H1 (cell line): Measurements from ENCODE around the gene TASOR2.

ENCODE experiments used
- ATF2 ChIP-seq: IDR thresholded peaks from 2 replicates; pipeline ENCODE4 v1.6.1; 2012; ENCODE audit warnings: low read length, inconsistent platforms
- CBX5 ChIP-seq: fragments of 300-800, 300-1000 bp; sonication (generic); IDR thresholded peaks from 2 replicates; pipeline ENCODE4 v1.7.1; 2016; ENCODE audit warnings: antibody characterized with exemption, low read length, low read depth
- CHD7 ChIP-seq: fragments of 300-600 bp; sonication (generic); IDR thresholded peaks from 2 replicates; pipeline ENCODE4 v1.7.1; 2012; ENCODE audit warnings: low read length, moderate library complexity, mild to moderate bottlenecking, inconsistent platforms; ENCODE audit not compliant: insufficient replicate concordance
- CTCF ChIP-seq, 3 experiments: IDR thresholded peaks; 1 replicate in 2 of 3; 2 replicates in 1 of 3; pipeline versions ENCODE4 v1.5.1 to v1.6.1; 2011; ENCODE audit warnings: low read length in 3 of 3, mild to moderate bottlenecking in 3 of 3, inconsistent platforms in 2 of 3, low read depth in 1 of 3, moderate library complexity in 1 of 3; ENCODE audit not compliant: insufficient read depth in 1 of 3; ENCODE audit errors: control extremely low read depth in 1 of 3
- FOSL1 ChIP-seq: IDR thresholded peaks from 2 replicates; pipeline ENCODE4 v1.6.1; 2011; ENCODE audit warnings: mild to moderate bottlenecking, low read depth, low read length, moderate library complexity; ENCODE audit not compliant: insufficient read depth
- MAFK ChIP-seq: IDR thresholded peaks from 2 replicates; pipeline ENCODE4 v1.6.1; 2012; ENCODE audit warnings: low read depth, mild to moderate bottlenecking, improper control_type of control experiment, low read length

DNA sequence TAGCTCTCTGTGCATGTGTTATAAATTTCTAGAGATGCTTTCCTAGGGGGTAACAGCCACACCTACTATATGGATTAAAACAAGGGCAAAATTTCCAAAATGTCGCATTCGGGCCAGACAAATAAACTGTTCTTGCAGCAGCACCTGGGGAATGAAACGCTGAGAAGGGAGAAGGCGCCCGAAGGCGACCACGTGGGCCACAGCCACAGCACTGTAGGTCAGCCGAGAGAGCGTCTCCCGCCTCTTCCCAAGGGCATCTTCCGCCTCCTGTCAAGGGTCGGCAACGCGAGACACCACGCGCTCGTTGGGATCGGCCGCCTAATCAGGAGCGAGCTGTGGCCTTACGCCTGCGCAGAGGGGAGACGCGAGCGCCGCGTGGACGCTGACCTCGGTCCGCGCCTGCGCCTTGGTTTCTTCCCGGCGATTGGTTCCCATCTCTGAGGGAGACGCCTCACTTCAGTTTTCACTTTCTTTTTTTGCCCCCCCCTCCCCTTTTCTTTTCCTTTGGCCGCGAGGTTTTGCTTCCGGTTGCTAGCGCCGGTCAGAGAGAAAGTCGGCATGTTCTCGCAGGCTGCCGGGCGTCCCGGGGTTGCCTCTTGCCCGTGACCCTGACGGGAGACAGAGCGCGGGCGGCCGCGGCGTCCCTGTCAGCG, at the start of gene TASOR2:
- TF ChIP-seq ATF2 (peak; percentile 54; the same call in 1 of the 2 replicates), FOSL1 (no peak), CBX5 (no peak), CTCF (IDR thresholded peaks at IDR 0.05; ENCODE audit: control extremely low read depth in 1 of 3, insufficient read depth in 1 of 3, low read depth in 1 of 3, low read length in 3 of 3) (no peak), MAFK (no peak), CHD7 (no peak)
